A673 (cell line): ENCODE data around the gene ESPL1.

ENCODE experiments used
- CTCF ChIP-seq: fragments of 300-800, 200-600 bp; sonication (generic); conservative IDR thresholded peaks from 2 replicates; pipeline ENCODE4 v1.5.1; 2017; ENCODE audit warnings: low read depth, mild to moderate bottlenecking, antibody characterized with exemption, low read length, moderate library complexity, mixed read lengths
- EZH2 ChIP-seq: fragments of 200-600 bp; sonication (generic); IDR thresholded peaks from 2 replicates; pipeline ENCODE4 v1.6.1; 2017; ENCODE audit warnings: borderline replicate concordance, low read depth, mild to moderate bottlenecking, mixed read lengths, antibody characterized with exemption, low read length; ENCODE audit not compliant: poor library complexity, severe bottlenecking

GRCh38 chr12:53320352-53321195 is 52.5 kb downstream of the ESPL1 start:
- TF ChIP-seq CTCF (no peak), EZH2 (no peak)
